ENCODE measurements around the gene EFR3B. TPM values are rescaled to one million over a fixed set of nuclear protein-coding genes. Genes with fewer than 3 reads are reported as not detected.

EFR3B gene
- total and polyA plus RNA-seq, 2 of the 4 experiments (the other 2 are of a cell fraction) = 0.38 to 0.90 TPM

- dilution Hi-C loops (cut with HindIII; ENCODE audit: low sequenced_read_pairs, unreplicated experiment) (no loop called here), intact Hi-C loops (cut with micrococcal nuclease) (no loop called here), in situ Hi-C loops (cut with MboI; ENCODE audit: low sequenced_read_pairs) (no loop called here)
- Histone ChIP-seq H3K79me1 (ENCODE audit: low read depth in 1 of 2, low read length in 2 of 2) (no peaks in the 10 kb centered on the region), H2BK5ac (ENCODE audit: low read depth, low read length, poor library complexity, severe bottlenecking) (no peak overlapping the region), H4K8ac (ENCODE audit: low read depth in 2 of 2, low read length in 2 of 2) (no peak overlapping the region), H3K4me1 (ENCODE audit: control insufficient read depth, insufficient read depth, low read length) (no peaks in the 10 kb centered on the region), H3K9ac (ENCODE audit: low read depth, low read length) (no peak overlapping the region), H2BK120ac (ENCODE audit: low read depth, low read length) (no peak overlapping the region), H2BK20ac (ENCODE audit: low read depth, low read length) (no peak overlapping the region), H3K4me3 (ENCODE audit: insufficient read depth, low read depth, low read length) (no peak overlapping the region), H2BK15ac (ENCODE audit: low read depth, low read length) (no peak overlapping the region), H3K4ac (ENCODE audit: low read depth, low read length) (no peak overlapping the region), H3K18ac (ENCODE audit: low read depth, low read length) (no peak overlapping the region), H3K9me3 (ENCODE audit: control insufficient read depth, insufficient read depth, low read length) (no peaks in the 10 kb centered on the region), H2AK9ac (replicated peaks; ENCODE audit: low read depth, low read length, poor library complexity) (no peak overlapping the region), H4K91ac (ENCODE audit: insufficient read depth, low read depth, low read length) (no peak overlapping the region), H3K14ac (replicated peaks; ENCODE audit: low read depth, low read length) (no peak overlapping the region), H3K27ac (ENCODE audit: insufficient read depth, low read length) (no peak overlapping the region), H4K20me1 (ENCODE audit: insufficient read depth, low read length) (no peaks in the 10 kb centered on the region), H3K23ac (ENCODE audit: low read depth, low read length) (no peak overlapping the region), H3K27me3 (ENCODE audit: control insufficient read depth, insufficient read depth, low read length) (no peaks in the 10 kb centered on the region; the same call in 1 of the 2 replicates), H4K5ac (ENCODE audit: low read depth, low read length) (no peak overlapping the region), H2AK5ac (ENCODE audit: low read depth, low read length) (no peak overlapping the region), H2AFZ (replicated peaks; ENCODE audit: low read length, poor library complexity) (no peak overlapping the region), H3K4me2 (ENCODE audit: low read depth, low read length) (no peak overlapping the region), H3K56ac (ENCODE audit: extremely low read depth, insufficient read depth, low read length) (no peak overlapping the region), H3K36me3 (ENCODE audit: control insufficient read depth, insufficient read depth, low read length) (no peaks in the 10 kb centered on the region), H3K9me1 (ENCODE audit: insufficient read depth, low read length) (no peaks in the 10 kb centered on the region)
- 96% methylated on average over 3 of the region's 9 CpGs; no CpG with 5 or more reads in 1 of the 2 experiments for WGBS, 2 experiments (ENCODE audit: extremely low coverage in 2 of 2, insufficient read length in 1 of 2)
- DNase-seq (no peak), ATAC-seq (ENCODE audit: low read depth) (no peak)
- no TSS peak for BruUV-seq (replicated peaks)
- ChIA-PET POLR2A (ENCODE audit: unreplicated experiment) (no interaction called here), CTCF (no interaction called here)
- TF ChIP-seq MXI1 (IDR thresholded peaks at IDR 0.05; ENCODE audit: borderline replicate concordance, low read depth, low read length) = no peak
- TF ChIP-seq CHD1 (IDR thresholded peaks at IDR 0.05; ENCODE audit: low read depth, low read length) = no peak
- no peak for TF ChIP-seq FOS (IDR thresholded peaks at IDR 0.05; ENCODE audit: low read depth, low read length)
- no peak for TF ChIP-seq RFX5 (IDR thresholded peaks at IDR 0.05; ENCODE audit: low read depth, low read length)
- no peak for TF ChIP-seq ELK1 (IDR thresholded peaks at IDR 0.05; ENCODE audit: borderline replicate concordance, low read depth, low read length)
- no peak for TF ChIP-seq NFE2L2 (IDR thresholded peaks at IDR 0.05; ENCODE audit: low read depth, low read length)
- no peak for TF ChIP-seq MAFK (IDR thresholded peaks at IDR 0.05; ENCODE audit: low read depth, low read length)
- no peak for TF ChIP-seq RCOR1 (IDR thresholded peaks at IDR 0.05; ENCODE audit: insufficient replicate concordance, low read length)
- TF ChIP-seq CEBPB (IDR thresholded peaks at IDR 0.05; ENCODE audit: low read depth, low read length) = no peak
- TF ChIP-seq POLR2A (IDR thresholded peaks at IDR 0.05; ENCODE audit: low read depth, low read length) = no peak
- TF ChIP-seq CTCF (conservative IDR thresholded peaks at IDR 0.05; ENCODE audit: low read depth, low read length) = no peak
- no peak for TF ChIP-seq SMC3 (IDR thresholded peaks at IDR 0.05; ENCODE audit: low read depth, low read length)
- no peak for TF ChIP-seq RAD21 (IDR thresholded peaks at IDR 0.05; ENCODE audit: low read length)
- TF ChIP-seq, protein P1, sequence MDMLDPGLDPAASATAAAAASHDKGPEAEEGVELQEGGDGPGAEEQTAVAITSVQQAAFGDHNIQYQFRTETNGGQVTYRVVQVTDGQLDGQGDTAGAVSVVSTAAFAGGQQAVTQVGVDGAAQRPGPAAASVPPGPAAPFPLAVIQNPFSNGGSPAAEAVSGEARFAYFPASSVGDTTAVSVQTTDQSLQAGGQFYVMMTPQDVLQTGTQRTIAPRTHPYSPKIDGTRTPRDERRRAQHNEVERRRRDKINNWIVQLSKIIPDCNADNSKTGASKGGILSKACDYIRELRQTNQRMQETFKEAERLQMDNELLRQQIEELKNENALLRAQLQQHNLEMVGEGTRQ (IDR thresholded peaks at IDR 0.05; ENCODE audit: low read depth, low read length) = no peak
- TF ChIP-seq MAZ (IDR thresholded peaks at IDR 0.05; ENCODE audit: borderline replicate concordance, low read depth, low read length) = no peak
- no peak for TF ChIP-seq BHLHE40 (IDR thresholded peaks at IDR 0.05; ENCODE audit: low read depth, low read length)
These were observed 73.5 kb downstream of the EFR3B start for GRCh38 chr2:25115249-25115883.

Measured in IMR-90 (cell line).